ENCODE data around the gene SGMS1. TPM values are rescaled to one million over a fixed set of nuclear protein-coding genes. Genes with fewer than 3 reads are reported as not detected.
"Not testable (repeated sequence)": the region's sequence is repeated elsewhere in the genome, so short reads cannot be mapped to it uniquely, and the experiment has no call there.

SGMS1 gene
- total RNA-seq, 1 donor from 2014 or later, result 37.2 TPM

GRCh38 chr10:50582766-50583762 is 40.7 kb downstream of the SGMS1 start:
- no peak for DNase-seq (ENCODE audit: low spot score)

- no peak for DNase-seq (ENCODE audit: low spot score)
These were observed 41.7 kb downstream of the SGMS1 start for GRCh38 chr10:50582046-50582445.

GRCh38 chr10:50580262-50580891 is 43.4 kb downstream of the SGMS1 start:
- no peak for DNase-seq (ENCODE audit: low spot score)

GRCh38 chr10:50579491-50580261 is 44.1 kb downstream of the SGMS1 start:
- DNase-seq (ENCODE audit: low spot score), result no peak

- DNase-seq (ENCODE audit: low spot score), result no peak
These were observed 44.8 kb downstream of the SGMS1 start for GRCh38 chr10:50578949-50579348.

GRCh38 chr10:50577681-50578350 is 45.9 kb downstream of the SGMS1 start:
- no peak for DNase-seq (ENCODE audit: low spot score)

- no peak for DNase-seq (ENCODE audit: low spot score)
These were observed 46.7 kb downstream of the SGMS1 start for GRCh38 chr10:50577010-50577409.

GRCh38 chr10:50576245-50576815 is 47.4 kb downstream of the SGMS1 start:
- DNase-seq (ENCODE audit: low spot score), result no peak

GRCh38 chr10:50575477-50576244 is 48.1 kb downstream of the SGMS1 start:
- no peak for DNase-seq (ENCODE audit: low spot score)

- no peak for DNase-seq (ENCODE audit: low spot score)
These were observed 48.8 kb downstream of the SGMS1 start for GRCh38 chr10:50574931-50575330.

GRCh38 chr10:50574305-50574704 is 49.5 kb downstream of the SGMS1 start:
- no peak for DNase-seq (ENCODE audit: low spot score)

GRCh38 chr10:50572017-50572491 is 51.7 kb downstream of the SGMS1 start:
- no peak for DNase-seq (ENCODE audit: low spot score)

GRCh38 chr10:50568750-50569149 is 55.0 kb downstream of the SGMS1 start:
- DNase-seq (ENCODE audit: low spot score), result not testable (repeated sequence)

GRCh38 chr10:50567384-50567783 is 56.4 kb downstream of the SGMS1 start:
- no peak for DNase-seq (ENCODE audit: low spot score)

- no peak for DNase-seq (ENCODE audit: low spot score)
These were observed 57.6 kb downstream of the SGMS1 start for GRCh38 chr10:50566150-50566549.

GRCh38 chr10:50565301-50566083 is 58.3 kb downstream of the SGMS1 start:
- DNase-seq (ENCODE audit: low spot score), result no peak

GRCh38 chr10:50563906-50564305 is 59.9 kb downstream of the SGMS1 start:
- no peak for DNase-seq (ENCODE audit: low spot score)

- no peak for DNase-seq (ENCODE audit: low spot score)
These were observed 61.9 kb downstream of the SGMS1 start for GRCh38 chr10:50561816-50562215.

GRCh38 chr10:50561266-50561665 is 62.5 kb downstream of the SGMS1 start:
- no peak for DNase-seq (ENCODE audit: low spot score)

Data from mesenteric fat pad (tissue), 1 donor.